OCI-LY3 (cell line): ENCODE results near the gene ID2.

Source experiments
- H2AFZ ChIP-seq: fragments of 200-600, 300-600 bp; shearing (Covaris generic); 2 replicates; pipeline ENCODE4 v1.6.0; 2014; ENCODE audit warnings: antibody characterized with exemption, low read depth, low read length
- H3K27ac ChIP-seq: fragments of 200-600, 300-600 bp; sonication (generic); 2 replicates; pipeline ENCODE4 v1.5.1; 2014; ENCODE audit warnings: mild to moderate bottlenecking, low read length, moderate library complexity, mixed read lengths
- H3K27me3 ChIP-seq: fragments of 200-600, 300-600 bp; sonication (generic); 2 replicates; pipeline ENCODE4 v1.6.1; 2014; ENCODE audit warnings: low read depth, low read length, mixed read lengths
- H3K36me3 ChIP-seq: fragments of 200-600, 300-600 bp; sonication (generic); replicated peaks from 2 replicates; pipeline ENCODE3; 2014; ENCODE audit warnings: low read depth, low read length, mixed read lengths
- H3K4me1 ChIP-seq: fragments of 300-600, 200-600 bp; sonication (generic); 2 replicates; pipeline ENCODE4 v1.6.1; 2014; ENCODE audit warnings: low read length, mixed read lengths
- H3K4me2 ChIP-seq: fragments of 200-600, 300-600 bp; sonication (generic); 2 replicates; pipeline ENCODE4 v1.6.1; 2014; ENCODE audit warnings: low read length, mixed read lengths
- H3K4me3 ChIP-seq: fragments of 300-600, 200-600 bp; sonication (generic); 2 replicates; pipeline ENCODE4 v1.5.1; 2014; ENCODE audit warnings: antibody characterized with exemption, mild to moderate bottlenecking, low read length, moderate library complexity
- H3K79me2 ChIP-seq: fragments of 300-600, 200-600 bp; shearing (Covaris generic); 2 replicates; pipeline ENCODE4 v1.6.1; 2014; ENCODE audit warnings: mild to moderate bottlenecking, low read length, mixed read lengths
- H3K9ac ChIP-seq: fragments of 300-600, 200-600 bp; shearing (Covaris generic); 2 replicates; pipeline ENCODE4 v1.6.0; 2014; ENCODE audit warnings: mild to moderate bottlenecking, low read length, moderate library complexity
- H3K9me3 ChIP-seq: fragments of 200-600, 300-600 bp; shearing (Covaris generic); 2 replicates; pipeline ENCODE4 v1.6.1; 2014; ENCODE audit warnings: low read length, mixed read lengths; ENCODE audit not compliant: insufficient read depth
- H4K20me1 ChIP-seq: fragments of 200-600, 300-600 bp; sonication (generic); 2 replicates; pipeline ENCODE4 v1.6.1; 2016; ENCODE audit warnings: low read length, mixed read lengths; ENCODE audit not compliant: insufficient read depth
- CTCF ChIP-seq: fragments of 200-600, 300-600 bp; sonication (generic); IDR thresholded peaks from 2 replicates; pipeline ENCODE4 v1.5.1; 2014; ENCODE audit warnings: antibody characterized with exemption, low read length, low read depth
- EZH2phosphoT487 ChIP-seq: fragments of 200-600 bp; shearing (Covaris generic); IDR thresholded peaks from 2 replicates; pipeline ENCODE4 v1.6.1; 2018; ENCODE audit warnings: antibody characterized with exemption, mixed run types, low read depth

The ID2 gene

DNA sequence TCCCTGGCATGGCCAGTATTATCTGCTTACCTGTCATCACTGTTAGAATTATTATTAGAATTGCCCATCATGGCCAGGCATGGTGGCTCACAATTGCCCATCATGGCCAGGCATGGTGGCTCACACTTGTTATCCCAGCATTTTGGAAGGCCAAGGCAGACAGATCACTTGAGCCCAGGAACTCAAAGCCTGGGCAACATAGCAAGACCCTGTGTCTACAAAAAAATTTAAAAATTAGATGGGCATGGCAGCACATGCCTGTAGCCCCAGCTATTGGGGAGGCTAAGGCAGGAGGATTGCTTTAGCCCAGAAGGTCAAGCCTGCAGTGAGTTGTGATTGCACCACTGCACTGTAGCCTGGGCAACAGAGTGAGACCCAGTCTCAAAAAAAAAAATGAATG lies 27.4 kb upstream of the ID2 start:
- Histone ChIP-seq H4K20me1 (no peaks in the 10 kb centered on the region), H3K9me3 (no peaks in the 10 kb centered on the region), H3K36me3 (no peaks in the 10 kb centered on the region), H3K27ac (no peak overlapping the region), H2AFZ (no peak overlapping the region), H3K4me2 (no peak overlapping the region), H3K4me3 (no peak overlapping the region), H3K27me3 (no peaks in the 10 kb centered on the region), H3K79me2 (no peaks in the 10 kb centered on the region), H3K4me1 (peaks cover 61% of the 10 kb centered on the region), H3K9ac (no peak overlapping the region)
- TF ChIP-seq EZH2phosphoT487, result no peak

GRCh38 chr2:8656160-8656641 lies 25.7 kb upstream of the ID2 start:
- no peak overlapping the region for H3K4me3 ChIP-seq
- peak overlapping the region; percentile 68 for H3K4me2 ChIP-seq
- H3K9me3 ChIP-seq, result no peaks in the 10 kb centered on the region
- H3K27me3 ChIP-seq, result no peaks in the 10 kb centered on the region
- no peaks in the 10 kb centered on the region for H3K79me2 ChIP-seq
- TF ChIP-seq EZH2phosphoT487, result no peak
- TF ChIP-seq CTCF, result no peak
- no peak overlapping the region for H2AFZ ChIP-seq
- H3K36me3 ChIP-seq, result no peaks in the 10 kb centered on the region
- no peaks in the 10 kb centered on the region for H4K20me1 ChIP-seq
- peak overlapping the region; percentile 63; the same call in 1 of the 2 replicates for H3K27ac ChIP-seq
- H3K9ac ChIP-seq, result peak overlapping the region; percentile 56
- H3K4me1 ChIP-seq, result peaks cover 63% of the 10 kb centered on the region

DNA sequence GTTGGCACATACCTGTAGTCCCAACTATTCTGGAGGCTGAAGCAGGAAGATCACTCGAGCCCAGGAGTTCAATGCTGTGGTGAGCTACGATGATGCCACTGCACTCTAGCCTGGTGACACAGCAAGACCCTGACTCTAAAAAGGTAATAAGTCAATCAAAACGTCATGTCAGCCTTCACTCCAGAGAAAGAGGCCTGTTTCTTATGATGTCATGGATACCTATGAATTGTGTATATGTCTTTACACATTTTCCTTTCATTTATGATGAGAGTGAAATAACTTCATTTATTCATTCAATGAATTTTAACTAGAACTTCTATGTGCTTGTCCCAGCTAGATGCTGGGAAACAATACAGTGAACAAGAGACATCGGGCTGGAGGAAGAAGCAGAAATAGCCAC lies 25.0 kb upstream of the ID2 start:
- Histone ChIP-seq H2AFZ (no peak overlapping the region), H3K4me3 (peak overlapping the region; percentile 4; the same call in 1 of the 2 replicates), H3K27ac (peak overlapping the region; percentile 63), H3K4me2 (peak overlapping the region; percentile 68), H4K20me1 (no peaks in the 10 kb centered on the region), H3K9me3 (no peaks in the 10 kb centered on the region), H3K79me2 (no peaks in the 10 kb centered on the region), H3K4me1 (peaks cover 63% of the 10 kb centered on the region), H3K9ac (peak overlapping the region; percentile 56; the same call in 1 of the 2 replicates), H3K36me3 (no peaks in the 10 kb centered on the region), H3K27me3 (no peaks in the 10 kb centered on the region)
- TF ChIP-seq EZH2phosphoT487 (no peak), CTCF (no peak)

DNA sequence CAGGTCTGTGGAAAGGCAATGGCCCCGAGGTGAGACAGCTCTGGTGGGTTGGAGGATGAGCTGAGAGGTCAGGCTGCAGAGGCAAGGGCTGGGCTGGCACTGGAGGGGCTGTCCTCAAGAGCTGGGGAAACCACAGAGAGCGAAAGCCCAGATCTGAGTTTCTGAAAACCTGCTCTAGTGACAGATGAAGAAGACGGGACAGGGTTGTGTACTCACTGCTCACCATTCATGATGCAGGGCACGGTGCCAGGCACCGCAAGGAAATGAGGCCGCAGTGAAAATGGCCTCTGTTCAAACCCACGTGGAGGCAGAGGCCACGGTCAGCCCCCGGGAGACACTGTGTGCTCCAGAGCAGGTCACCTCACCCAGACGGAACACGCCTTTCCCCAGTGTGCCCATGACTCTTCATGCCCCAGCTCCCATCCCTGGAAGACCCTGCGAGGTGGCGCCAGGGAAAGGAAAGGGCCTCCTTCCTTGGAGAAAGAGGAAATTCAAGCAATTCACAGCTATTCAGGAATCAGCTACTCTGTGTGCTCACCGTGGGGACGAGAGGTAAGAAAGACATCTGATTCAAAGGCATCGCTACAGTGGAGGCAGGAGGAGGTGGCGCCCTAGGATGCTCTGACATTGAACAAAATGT lies 24.3 kb upstream of the ID2 start:
- peak overlapping the region; percentile 63 for H3K27ac ChIP-seq
- H3K79me2 ChIP-seq, result no peaks in the 10 kb centered on the region
- H4K20me1 ChIP-seq, result no peaks in the 10 kb centered on the region
- H3K27me3 ChIP-seq, result no peaks in the 10 kb centered on the region
- peak overlapping the region; percentile 56 for H3K9ac ChIP-seq
- H2AFZ ChIP-seq, result no peak overlapping the region
- TF ChIP-seq CTCF (no peak), EZH2phosphoT487 (no peak)
- peak overlapping the region; percentile 68 for H3K4me2 ChIP-seq
- peak overlapping the region; percentile 45 for H3K4me3 ChIP-seq
- no peaks in the 10 kb centered on the region for H3K9me3 ChIP-seq
- no peaks in the 10 kb centered on the region for H3K36me3 ChIP-seq
- H3K4me1 ChIP-seq, result peaks cover 61% of the 10 kb centered on the region
